BLaER1 (cell line): ENCODE data around the gene LAMTOR4.

Source experiments
- H3K27ac ChIP-seq: shearing (Covaris generic); formaldehyde crosslinking; 2 replicates; pipeline ENCODE4 v1.8.1; 2022
- H3K27me3 ChIP-seq: shearing (Covaris generic); formaldehyde crosslinking; 2 replicates; pipeline ENCODE4 v1.8.1; 2022
- H3K36me3 ChIP-seq: shearing (Covaris generic); formaldehyde crosslinking; 2 replicates; pipeline ENCODE4 v1.8.1; 2022
- H3K4me1 ChIP-seq: shearing (Covaris generic); formaldehyde crosslinking; 2 replicates; pipeline ENCODE4 v1.8.1; 2022
- H3K4me2 ChIP-seq: shearing (Covaris generic); formaldehyde crosslinking; 2 replicates; pipeline ENCODE4 v1.8.1; 2022
- H3K4me3 ChIP-seq: shearing (Covaris generic); formaldehyde crosslinking; 2 replicates; pipeline ENCODE4 v1.8.1; 2022
- H3K9ac ChIP-seq: shearing (Covaris generic); formaldehyde crosslinking; 2 replicates; pipeline ENCODE4 v1.8.1; 2022
- H3K9me3 ChIP-seq: shearing (Covaris generic); formaldehyde crosslinking; 2 replicates; pipeline ENCODE4 v1.8.1; 2022
- H4K20me1 ChIP-seq: shearing (Covaris generic); formaldehyde crosslinking; 2 replicates; pipeline ENCODE4 v1.8.1; 2022
- Cebpa-rat ChIP-seq: shearing (Covaris generic); IDR thresholded peaks from 2 replicates; pipeline ENCODE4 v1.8.1; 2022

The LAMTOR4 gene

DNA sequence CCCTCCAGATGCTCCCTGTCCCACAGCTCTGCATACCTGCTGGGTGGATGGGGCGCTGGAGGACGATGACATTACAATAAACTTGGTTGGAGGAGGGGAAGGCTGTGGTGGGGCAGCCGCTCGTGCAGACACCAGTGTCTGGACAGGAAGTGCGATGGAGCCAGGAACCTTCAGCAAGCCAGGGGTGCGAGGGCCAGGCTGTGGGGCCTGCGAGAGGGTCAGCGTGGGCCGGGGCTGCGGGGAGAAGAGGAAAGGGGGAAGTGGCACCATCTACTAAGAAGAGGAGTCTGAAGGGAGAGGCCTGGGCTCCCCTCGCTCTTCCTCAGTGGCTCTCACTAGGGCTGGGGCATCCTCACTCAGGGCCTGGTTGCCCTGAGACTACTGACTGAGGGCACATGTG lies 40.8 kb upstream of the LAMTOR4 start:
- Histone ChIP-seq H3K9ac (no peak overlapping the region), H3K27me3 (no peaks in the 10 kb centered on the region), H3K4me3 (no peak overlapping the region), H4K20me1 (no peaks in the 10 kb centered on the region), H3K4me2 (no peak overlapping the region), H3K9me3 (no peaks in the 10 kb centered on the region), H3K27ac (no peak overlapping the region), H3K36me3 (peaks cover 100% of the 10 kb centered on the region), H3K4me1 (peaks cover 39% of the 10 kb centered on the region)
- no peak for TF ChIP-seq Cebpa-rat

DNA sequence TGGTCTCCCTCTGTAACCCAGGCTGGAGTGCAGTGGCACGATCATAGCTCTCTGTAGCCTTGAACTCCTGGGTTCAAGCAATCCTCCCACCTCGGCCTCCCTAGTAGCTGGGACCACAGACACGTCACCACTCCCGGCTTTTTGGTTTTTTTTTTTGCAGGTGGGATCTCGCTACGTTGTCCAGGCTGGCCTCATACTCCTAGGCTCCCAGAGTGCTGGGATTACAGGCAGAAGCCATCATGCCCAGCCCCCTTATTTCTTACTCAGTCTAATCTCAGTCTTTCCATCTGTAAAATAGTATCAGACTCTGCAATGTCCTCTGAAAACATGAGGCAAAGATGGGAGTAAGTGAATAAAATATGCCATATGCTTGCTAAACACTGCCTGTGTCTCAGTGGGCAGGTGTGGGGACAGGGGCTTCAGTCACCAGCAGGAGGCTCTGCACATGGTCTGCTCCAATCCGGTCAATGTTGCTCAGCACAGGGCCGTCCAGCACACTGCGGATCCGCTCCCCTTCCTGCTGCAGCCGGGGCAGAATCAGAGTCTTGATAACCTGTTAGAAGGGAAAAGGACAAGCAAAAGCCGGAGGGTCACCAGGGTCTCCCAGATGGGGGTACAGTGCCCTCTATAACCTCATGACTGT lies 39.1 kb upstream of the LAMTOR4 start:
- Histone ChIP-seq H3K4me1 (peaks cover 21% of the 10 kb centered on the region), H3K4me2 (no peak overlapping the region), H4K20me1 (no peaks in the 10 kb centered on the region), H3K27me3 (no peaks in the 10 kb centered on the region), H3K36me3 (peaks cover 99% of the 10 kb centered on the region), H3K9ac (no peak overlapping the region), H3K4me3 (no peak overlapping the region), H3K9me3 (no peaks in the 10 kb centered on the region), H3K27ac (no peak overlapping the region)
- TF ChIP-seq Cebpa-rat, result no peak

DNA sequence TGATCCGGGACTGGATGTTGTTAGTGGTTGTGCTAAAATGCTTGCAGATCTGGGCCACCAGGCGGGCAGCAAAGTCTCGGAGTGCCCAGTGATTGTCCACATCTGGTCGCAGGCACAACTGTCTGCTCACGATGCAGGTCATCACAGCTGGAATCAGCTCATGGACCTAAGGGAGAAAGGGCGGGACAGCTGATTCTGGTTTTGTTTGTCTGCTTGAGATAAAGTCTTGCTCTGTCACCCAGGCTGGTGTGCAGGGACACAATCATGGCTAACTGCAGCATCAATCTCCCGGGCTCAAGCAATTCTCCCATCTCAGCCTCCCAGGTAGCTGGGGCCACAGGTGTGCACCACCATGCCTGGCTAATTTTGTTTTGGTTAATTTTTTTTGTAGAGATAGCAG lies 37.6 kb upstream of the LAMTOR4 start:
- H3K27me3 ChIP-seq, result no peaks in the 10 kb centered on the region
- peak overlapping the region; percentile 75 for H3K4me2 ChIP-seq
- no peaks in the 10 kb centered on the region for H3K9me3 ChIP-seq
- H3K36me3 ChIP-seq, result peaks cover 96% of the 10 kb centered on the region
- peak overlapping the region; percentile 56 for H3K27ac ChIP-seq
- TF ChIP-seq Cebpa-rat, result no peak
- peaks cover 18% of the 10 kb centered on the region for H3K4me1 ChIP-seq
- H3K4me3 ChIP-seq, result no peak overlapping the region
- peak overlapping the region; percentile 48; the same call in 1 of the 2 replicates for H3K9ac ChIP-seq
- H4K20me1 ChIP-seq, result no peaks in the 10 kb centered on the region

DNA sequence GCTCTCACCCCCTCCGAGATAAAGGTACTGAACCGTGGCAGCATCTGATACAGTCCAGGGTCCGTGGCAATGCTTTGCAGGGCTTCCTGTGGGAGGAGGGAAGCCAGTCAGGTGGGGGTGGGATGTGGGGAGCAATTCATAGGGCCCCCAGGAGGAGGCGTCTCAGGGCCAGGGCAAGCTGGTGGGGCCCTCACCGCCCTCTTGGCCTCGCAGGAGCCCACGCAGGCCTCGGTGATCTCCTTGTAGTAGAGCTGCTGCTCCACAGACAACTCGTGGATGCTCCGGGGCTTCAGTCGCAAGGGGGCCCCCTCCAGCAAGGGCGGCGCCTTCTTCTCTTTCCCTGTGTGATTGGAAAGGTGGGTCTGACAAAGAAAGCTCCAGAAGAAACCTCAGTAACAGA lies 36.8 kb upstream of the LAMTOR4 start:
- no peak overlapping the region for H3K4me3 ChIP-seq
- peaks cover 18% of the 10 kb centered on the region for H3K4me1 ChIP-seq
- no peak for TF ChIP-seq Cebpa-rat
- H3K27me3 ChIP-seq, result no peaks in the 10 kb centered on the region
- no peaks in the 10 kb centered on the region for H4K20me1 ChIP-seq
- peak overlapping the region; percentile 75 for H3K4me2 ChIP-seq
- peak overlapping the region; percentile 48; the same call in 1 of the 2 replicates for H3K9ac ChIP-seq
- H3K36me3 ChIP-seq, result peaks cover 91% of the 10 kb centered on the region
- no peaks in the 10 kb centered on the region for H3K9me3 ChIP-seq
- peak overlapping the region; percentile 56 for H3K27ac ChIP-seq

DNA sequence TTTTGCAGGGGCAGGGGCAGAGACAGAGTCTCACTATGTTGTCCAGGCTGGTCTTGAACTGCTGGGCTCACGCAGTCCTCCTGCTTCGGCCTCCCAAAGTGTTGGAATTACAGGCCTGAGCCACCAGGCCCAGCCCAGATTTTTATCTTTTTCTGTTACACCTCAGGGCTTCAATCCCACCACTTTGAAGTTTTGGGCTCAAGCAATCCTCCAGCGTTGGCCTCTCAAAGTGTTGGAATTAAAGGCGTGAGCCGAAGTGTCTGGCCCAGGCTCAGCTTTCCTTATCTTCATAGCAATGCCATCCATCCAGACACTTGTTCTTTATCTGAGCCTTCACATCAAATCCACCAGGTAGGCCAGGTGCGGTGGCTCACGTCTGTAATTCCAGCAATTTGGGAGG lies 33.7 kb upstream of the LAMTOR4 start:
- Histone ChIP-seq H3K36me3 (peaks cover 60% of the 10 kb centered on the region), H3K9me3 (no peaks in the 10 kb centered on the region)

DNA sequence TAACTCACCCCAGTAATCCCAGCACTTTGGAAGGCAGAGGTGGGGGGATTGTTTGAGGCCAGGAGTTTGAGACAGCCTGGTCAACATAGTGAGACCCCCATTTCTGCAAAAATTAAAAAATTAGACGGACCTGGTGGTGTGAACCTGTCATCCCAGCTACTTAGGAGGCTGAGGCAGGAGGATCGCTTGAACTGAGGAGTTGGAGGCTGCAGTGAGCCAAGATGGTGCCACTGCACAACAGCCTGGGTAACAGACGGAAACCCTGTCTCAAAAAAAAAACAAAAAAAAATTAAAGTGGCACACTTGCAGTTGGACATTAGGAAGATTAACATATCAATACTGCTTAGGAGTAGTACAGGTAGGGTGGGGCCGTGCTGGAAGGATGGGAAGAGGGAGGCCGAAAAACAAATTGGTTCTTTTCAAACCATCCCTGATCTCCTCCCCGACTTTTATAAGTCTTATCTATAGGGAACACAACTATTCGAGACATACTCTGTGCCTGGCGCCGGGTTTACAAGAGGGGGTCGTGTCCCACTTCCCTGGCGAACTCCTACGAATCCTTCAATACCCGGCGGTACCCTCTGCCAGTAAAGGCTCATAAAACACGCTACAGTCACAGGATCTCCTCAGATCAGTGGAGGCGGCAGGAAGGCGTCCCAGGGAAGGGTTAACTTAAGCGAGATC lies 30.2 kb upstream of the LAMTOR4 start:
- Histone ChIP-seq H3K4me3 (peak overlapping the region; percentile 81), H3K9me3 (no peaks in the 10 kb centered on the region), H3K27me3 (no peaks in the 10 kb centered on the region), H3K36me3 (peaks cover 37% of the 10 kb centered on the region), H3K4me2 (peak overlapping the region; percentile 95), H3K27ac (peak overlapping the region; percentile 96), H4K20me1 (no peaks in the 10 kb centered on the region), H3K4me1 (peaks cover 20% of the 10 kb centered on the region), H3K9ac (peak overlapping the region; percentile 91)
- no peak for TF ChIP-seq Cebpa-rat

More for the DNA sequence above, 33.7 kb upstream of the LAMTOR4 start:
- Histone ChIP-seq H3K27me3 (no peaks in the 10 kb centered on the region), H3K4me2 (no peak overlapping the region), H3K4me3 (no peak overlapping the region), H3K4me1 (peaks cover 29% of the 10 kb centered on the region), H4K20me1 (no peaks in the 10 kb centered on the region), H3K27ac (no peak overlapping the region), H3K9ac (no peak overlapping the region)
- TF ChIP-seq Cebpa-rat, result no peak

DNA sequence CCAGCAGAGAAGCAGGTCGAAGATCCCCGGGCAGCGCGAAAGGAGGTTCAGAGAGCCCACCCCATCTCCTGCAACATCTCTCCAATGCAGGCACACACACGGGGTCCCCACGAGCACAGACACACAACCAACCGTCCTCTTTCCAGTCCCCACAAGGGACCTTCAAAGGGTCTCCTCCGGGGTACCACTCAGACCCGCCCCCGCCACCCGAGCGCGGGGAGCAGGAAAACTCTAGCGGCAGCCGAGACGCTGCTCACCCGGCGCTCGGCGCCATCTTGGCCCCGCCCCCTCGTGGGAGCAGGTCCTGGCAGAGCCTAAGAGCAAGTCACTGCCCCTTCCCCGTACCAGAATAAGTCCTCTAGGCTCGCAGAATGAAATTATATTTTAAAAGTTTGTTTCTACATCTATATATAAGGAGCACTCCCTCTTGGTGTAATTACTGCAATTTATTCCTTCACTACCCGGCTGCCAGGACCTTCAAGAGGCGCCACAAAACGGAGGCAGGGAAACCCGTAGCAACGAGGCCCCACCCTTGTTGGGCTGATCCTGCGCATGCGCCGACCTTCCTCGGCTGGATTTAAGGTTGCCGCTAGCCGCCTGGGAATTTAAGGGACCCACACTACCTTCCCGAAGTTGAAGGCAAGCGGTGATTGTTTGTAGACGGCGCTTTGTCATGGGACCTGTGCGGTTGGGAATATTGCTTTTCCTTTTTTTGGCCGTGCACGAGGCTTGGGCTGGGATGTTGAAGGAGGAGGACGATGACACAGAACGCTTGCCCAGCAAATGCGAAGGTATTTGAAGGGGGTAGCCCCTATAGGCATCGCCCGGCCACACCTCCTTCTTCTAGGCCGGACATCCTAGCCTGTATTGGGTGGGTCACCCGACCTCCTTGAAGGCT lies 29.4 kb upstream of the LAMTOR4 start, which contains the start of the genes CNPY4 and TAF6:
CNPY4 (plus strand) TSS at position 563 of the 898 bp plus-strand sequence; CDS start at position 674, 111 bp downstream.
TAF6 (minus strand) TSS at position 287 of the 898 bp plus-strand sequence. CDS start 5,149 bp downstream, outside the sequence.
- peak within 1 kb of the TSS; percentile 81 for H3K4me3 ChIP-seq
- peaks cover 28% of the 10 kb centered on the region for H3K4me1 ChIP-seq
- H3K36me3 ChIP-seq, result peaks cover 37% of the 10 kb centered on the region
- H3K9me3 ChIP-seq, result no peaks in the 10 kb centered on the region
- H3K27ac ChIP-seq, result peak within 1 kb of the TSS; percentile 96
- H3K4me2 ChIP-seq, result peak within 1 kb of the TSS; percentile 95
- peak within 1 kb of the TSS; percentile 91 for H3K9ac ChIP-seq
- H4K20me1 ChIP-seq, result no peaks in the 10 kb centered on the region
- no peak for TF ChIP-seq Cebpa-rat
- no peaks in the 10 kb centered on the region for H3K27me3 ChIP-seq

DNA sequence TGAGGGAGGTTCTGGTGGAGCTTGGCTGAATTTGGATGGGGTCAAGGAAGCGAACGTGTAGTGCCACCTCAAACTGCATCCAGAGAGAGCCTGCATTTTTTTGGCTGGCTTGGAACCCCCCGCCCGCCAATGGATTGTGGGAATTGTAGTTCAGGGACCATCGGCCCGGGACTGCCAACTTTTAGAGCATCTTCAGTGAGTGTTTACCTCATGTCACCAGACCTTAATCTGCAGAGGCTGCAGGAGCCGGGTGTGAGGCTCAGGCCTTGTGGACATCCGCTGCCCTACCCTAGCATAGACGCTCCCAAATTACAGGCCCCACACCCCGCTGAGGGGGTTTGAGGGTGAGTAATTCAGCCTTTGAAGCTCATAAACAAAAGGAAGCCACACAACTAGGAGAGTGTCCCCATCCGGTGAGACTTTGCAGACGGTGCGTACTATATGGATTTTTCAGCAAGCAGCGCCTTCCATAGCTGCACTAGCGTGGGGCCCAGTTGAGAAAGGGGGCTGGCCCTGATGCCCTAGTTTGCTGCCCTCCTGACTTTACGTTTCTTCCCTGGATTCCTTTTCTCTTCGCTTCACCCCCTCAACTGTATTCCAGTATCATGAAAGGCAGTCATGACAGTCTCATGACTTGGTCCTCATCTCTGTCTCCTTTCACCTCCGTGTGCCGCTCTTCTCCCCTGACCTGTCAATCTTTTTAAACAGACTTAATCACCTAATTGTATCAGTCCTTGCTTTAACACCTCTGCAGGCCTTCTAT lies 28.6 kb upstream of the LAMTOR4 start:
- TF ChIP-seq Cebpa-rat, result no peak
- Histone ChIP-seq H3K9me3 (no peaks in the 10 kb centered on the region), H3K4me3 (peak overlapping the region; percentile 81)

DNA sequence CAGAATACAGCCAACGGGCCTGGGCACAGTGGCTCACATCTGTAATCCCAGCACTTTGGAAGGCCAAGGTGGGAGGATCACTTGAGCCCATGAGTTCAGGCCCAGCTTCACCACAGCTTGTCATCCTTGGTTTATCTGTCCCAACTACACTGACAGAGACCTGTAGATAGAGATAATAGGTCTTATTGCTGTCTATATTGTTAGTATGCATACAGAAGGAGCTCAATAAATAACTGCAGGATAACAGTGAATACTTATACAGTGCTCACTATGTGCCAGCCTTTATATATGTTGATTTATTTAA lies 28.0 kb upstream of the LAMTOR4 start:
- no peak overlapping the region for H3K27ac ChIP-seq

More for the DNA sequence above, 28.6 kb upstream of the LAMTOR4 start:
- H3K4me2 ChIP-seq, result peak overlapping the region; percentile 95
- H3K4me1 ChIP-seq, result peaks cover 36% of the 10 kb centered on the region
- peak overlapping the region; percentile 91 for H3K9ac ChIP-seq
- no peaks in the 10 kb centered on the region for H3K27me3 ChIP-seq
- peaks cover 37% of the 10 kb centered on the region for H3K36me3 ChIP-seq
- no peaks in the 10 kb centered on the region for H4K20me1 ChIP-seq
- H3K27ac ChIP-seq, result peak overlapping the region; percentile 96; the same call in 1 of the 2 replicates

More for the DNA sequence above, 28.0 kb upstream of the LAMTOR4 start:
- H3K27me3 ChIP-seq, result no peaks in the 10 kb centered on the region
- no peaks in the 10 kb centered on the region for H3K9me3 ChIP-seq
- H3K9ac ChIP-seq, result peak overlapping the region; percentile 91
- TF ChIP-seq Cebpa-rat, result no peak
- H4K20me1 ChIP-seq, result no peaks in the 10 kb centered on the region
- peaks cover 41% of the 10 kb centered on the region for H3K4me1 ChIP-seq
- H3K4me3 ChIP-seq, result peak overlapping the region; percentile 81
- peak overlapping the region; percentile 95 for H3K4me2 ChIP-seq
- H3K36me3 ChIP-seq, result peaks cover 36% of the 10 kb centered on the region
